ENCODE data around the gene UPK1B. TPM values are rescaled to one million over a fixed set of nuclear protein-coding genes. Genes with fewer than 3 reads are reported as not detected.

UPK1B gene
- total RNA-seq, 1 donor from 2014 or later: not detected

DNA sequence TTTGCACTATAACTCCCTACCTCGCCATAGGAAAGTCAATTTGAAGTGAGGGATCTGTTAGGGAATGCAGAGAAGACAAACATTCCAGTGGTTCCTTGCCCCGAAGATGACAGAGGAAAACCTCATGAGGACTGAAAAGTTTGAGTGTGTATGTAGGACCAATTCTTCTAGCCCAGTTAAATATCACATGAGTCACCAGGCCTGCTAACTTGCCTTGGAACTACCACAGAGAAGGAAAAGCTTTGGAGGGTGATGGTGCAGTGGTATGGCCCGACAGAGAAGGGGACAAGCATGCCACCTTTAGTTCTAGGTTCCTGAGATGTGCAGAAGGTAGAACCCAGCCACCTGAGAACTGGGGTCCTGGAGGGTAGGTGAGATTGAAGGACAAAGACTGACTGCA is 2.6 kb upstream of the UPK1B start:
- DNase-seq (ENCODE audit: low spot score): no peak
- intact Hi-C loops (cut with DNase I): no loop called here

DNA sequence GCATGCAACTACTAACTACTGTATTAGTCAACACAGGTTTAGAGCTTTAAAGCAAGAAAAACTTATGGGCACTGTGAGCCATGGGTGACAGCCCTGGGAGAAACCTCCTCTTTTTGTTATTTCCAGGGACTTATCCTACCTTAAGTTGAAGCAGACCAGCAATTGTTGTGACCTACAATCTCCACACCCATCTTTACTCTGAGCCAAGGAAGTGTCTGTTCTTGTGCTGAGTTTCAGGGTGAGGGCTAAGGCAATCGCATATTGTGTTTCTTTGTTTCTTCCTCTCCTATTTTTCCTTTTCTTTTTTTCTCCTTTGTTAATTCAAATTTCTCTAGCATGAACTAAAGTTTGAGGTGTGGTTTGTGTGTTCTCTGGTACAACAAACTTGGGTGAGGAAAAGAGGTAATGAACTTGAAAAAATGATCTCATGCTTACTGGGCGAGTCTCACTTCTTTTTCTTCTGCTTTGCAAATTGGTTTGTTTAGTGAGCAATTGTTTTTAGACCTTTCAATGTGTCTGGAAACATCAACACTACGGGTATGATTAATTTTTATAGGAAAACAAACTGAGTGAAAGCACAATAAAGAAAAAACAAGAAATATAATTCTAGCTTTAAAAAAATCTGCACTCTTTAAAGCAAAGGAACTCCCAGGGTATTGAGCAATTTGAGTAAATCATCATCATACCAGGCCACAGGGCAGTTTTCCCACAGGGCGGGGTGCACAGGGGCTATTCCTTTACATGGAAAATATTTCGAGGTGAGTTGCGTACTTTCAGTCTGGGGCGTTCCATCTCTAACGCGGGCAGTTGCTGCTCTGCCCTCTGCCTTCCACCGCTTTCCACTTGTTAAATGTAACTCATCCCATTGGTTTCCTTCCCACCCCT is 2.7 kb downstream of the UPK1B start:
- intact Hi-C loops (cut with DNase I): no loop called here

DNA sequence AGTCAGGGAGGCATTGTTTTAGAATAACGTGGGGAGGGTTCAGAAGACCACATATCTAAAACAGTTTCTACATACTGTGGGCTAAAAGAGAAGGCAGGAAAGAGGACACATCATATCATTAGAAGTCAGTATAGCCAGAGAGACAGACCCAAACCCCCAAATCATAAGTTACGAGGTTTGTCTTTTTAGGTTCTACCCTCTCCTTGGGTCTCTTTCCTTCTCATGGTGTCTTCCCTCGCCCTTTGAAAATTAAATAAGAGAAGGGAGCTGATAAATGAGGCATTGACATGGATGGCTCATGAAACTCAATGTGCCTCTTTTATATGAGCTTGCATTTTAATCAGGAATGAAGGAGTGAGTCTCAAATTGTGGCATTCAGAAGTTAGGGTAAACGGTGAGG is 3.4 kb downstream of the UPK1B start:
- intact Hi-C loops (cut with DNase I): no loop called here
- no peak for DNase-seq (ENCODE audit: low spot score)

More for the DNA sequence above, 2.7 kb downstream of the UPK1B start:
- no peak for DNase-seq (ENCODE audit: low spot score)

DNA sequence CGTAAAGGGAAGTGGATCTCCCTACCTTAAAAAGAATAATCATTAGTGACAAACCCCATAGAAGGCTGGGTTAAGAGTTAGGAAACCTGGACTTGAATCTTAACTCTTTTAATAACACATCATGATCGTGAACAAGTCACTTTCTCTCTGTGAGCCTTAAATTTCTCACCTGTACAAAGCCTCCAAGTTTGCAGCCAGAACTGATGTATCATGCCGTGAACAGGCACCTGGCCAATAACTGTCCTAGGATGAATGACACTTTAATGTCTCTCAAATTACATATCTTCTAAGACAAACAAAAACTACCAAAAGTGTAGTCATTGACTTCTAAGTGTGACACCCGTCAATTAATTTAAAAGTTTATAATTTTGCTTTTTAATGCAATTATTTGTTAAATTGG is 3.9 kb downstream of the UPK1B start:
- DNase-seq (ENCODE audit: low spot score): no peak
- intact Hi-C loops (cut with DNase I): no loop called here

- intact Hi-C loops (cut with DNase I): no loop called here
- DNase-seq (ENCODE audit: low spot score): no peak
These were observed 8.4 kb downstream of the UPK1B start for GRCh38 chr3:119181765-119182164.

DNA sequence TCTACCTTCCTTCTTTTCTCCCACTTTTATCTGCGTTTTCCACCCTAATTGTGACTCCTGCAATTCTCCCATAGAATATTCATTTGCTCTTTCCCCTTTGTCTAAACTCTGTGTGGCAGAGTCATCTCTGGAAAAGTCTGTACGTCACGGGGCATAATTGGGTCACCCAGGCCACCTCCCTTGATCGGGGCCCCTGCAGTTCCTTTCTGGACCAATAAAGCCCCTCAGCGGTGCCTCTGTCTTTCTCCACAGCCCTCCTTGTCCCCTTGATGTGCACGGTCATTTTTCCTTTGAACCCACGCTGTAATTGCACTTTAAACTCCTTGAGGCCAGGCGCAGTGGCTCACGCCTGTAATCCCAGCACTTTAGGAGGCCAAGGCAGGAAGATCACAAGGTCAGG is 10.7 kb downstream of the UPK1B start:
- intact Hi-C loops (cut with DNase I): no loop called here
- DNase-seq (ENCODE audit: low spot score): no peak

DNA sequence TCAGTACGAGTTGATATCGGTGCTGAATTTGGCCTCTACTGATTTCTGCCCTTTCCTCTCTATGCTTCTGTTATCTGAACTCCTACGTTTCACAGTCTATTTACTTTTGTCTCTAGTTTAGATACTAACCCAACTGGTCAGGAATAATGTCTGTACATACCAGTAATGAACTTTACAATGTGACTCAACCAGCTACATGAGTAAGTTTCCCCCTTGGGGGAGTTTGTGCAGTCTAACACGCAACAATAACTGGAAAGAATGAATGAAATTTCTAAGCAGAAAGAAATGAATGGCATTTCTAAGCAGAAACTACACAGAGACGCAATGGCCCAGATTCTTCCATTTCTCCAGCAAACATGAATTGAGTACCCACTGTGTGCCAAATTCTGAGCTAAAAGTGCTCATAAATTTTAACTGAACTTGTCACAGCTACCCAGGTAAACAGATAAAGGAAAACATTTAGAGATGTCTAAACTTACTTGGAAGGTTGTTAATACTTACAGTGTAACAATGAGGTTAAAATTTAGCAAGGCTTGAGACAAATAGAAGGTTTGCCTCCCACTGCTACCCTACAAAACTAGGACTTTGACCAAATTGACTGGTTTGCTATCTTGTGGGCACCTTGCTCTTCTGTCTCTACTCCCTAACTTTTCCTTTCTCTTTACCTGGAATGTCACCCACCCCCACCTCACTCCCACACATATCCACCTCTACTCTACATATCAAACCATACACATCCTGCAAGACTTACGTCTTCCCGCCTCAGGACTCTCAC is 11.6 kb downstream of the UPK1B start:
- no peak for DNase-seq (ENCODE audit: low spot score)
- intact Hi-C loops (cut with DNase I): no loop called here

DNA sequence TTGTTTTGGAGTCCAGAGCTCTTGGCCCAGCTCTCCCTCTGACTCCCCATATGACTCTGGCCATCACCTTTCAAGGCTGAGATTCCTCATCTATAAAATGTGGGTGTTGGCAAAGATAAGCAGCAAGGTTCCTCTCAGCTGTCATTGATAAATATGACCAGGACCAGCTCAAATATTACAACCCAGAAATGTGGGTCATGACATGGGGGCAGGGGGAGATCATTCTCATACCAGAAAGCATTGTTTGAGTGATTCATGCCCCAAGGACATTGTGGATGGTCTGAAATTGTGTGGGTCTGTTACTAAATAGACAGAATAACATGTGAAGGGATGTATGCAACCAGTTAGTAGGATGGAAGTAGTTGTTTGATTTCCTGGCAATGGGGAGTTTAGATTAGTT is 13.9 kb downstream of the UPK1B start:
- no peak for DNase-seq (ENCODE audit: low spot score)
- intact Hi-C loops (cut with DNase I): no loop called here

DNA sequence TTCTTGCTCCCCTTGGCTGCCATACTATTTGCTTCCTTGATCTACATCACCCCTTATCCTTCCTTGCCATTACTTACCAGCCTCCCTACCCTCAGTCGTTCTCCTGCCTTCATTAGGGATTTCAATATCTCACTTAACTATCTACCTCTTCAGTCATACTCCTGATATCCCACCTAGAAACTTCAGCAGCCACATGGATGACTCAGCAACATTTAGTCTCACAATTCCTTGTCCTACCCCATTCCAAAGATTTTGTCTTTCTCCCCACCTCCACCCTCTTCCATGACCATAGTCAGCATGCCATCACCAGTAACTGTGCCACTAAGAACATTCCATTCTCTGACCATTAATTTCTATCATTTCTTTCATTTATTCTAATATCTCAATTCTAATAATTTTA is 18.4 kb downstream of the UPK1B start:
- intact Hi-C loops (cut with DNase I): no loop called here

DNA sequence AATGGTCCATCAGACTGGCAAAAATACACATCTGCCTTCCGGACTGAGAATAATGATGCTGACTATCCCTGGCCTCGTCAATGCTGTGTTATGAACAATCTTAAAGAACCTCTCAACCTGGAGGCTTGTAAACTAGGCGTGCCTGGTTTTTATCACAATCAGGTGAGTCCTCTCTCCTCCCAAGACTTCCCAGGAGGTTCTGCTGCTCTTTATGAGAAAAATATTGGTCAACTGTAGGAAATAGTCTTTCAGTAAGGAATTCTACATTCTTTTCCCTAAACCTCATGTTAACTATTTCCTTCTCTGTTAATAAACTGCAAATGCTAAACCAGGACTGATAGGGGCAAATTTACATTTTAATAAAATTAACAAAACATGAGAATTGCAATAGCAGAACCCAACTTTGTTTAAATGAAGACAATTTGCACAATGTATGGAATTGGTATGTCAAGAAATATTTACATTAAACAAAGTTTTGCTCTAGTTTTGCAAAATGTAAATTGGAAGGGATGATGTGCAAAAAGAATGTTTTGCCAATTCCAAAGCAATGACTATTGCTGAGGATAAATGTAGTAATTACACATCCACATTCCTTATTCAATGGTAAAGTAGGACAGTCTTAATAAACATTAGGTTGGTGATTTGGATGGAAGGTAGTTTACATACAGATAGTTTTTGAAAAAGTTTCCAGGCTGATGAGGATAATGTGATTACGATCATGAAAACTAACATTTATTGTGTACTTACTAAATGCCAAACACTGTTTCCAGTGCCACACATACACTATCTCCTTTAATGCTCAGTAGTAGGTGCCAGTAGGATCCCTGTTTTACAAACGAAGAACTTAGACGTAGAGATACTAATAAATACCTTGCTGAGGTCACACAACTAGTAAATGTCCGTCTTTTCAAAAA is 21.1 kb downstream of the UPK1B start:
- DNase-seq (ENCODE audit: low spot score): no peak
- intact Hi-C loops (cut with DNase I): no loop called here

More for the DNA sequence above, 18.4 kb downstream of the UPK1B start:
- DNase-seq (ENCODE audit: low spot score): no peak

GRCh38 chr3:119195151-119195476 is 21.7 kb downstream of the UPK1B start:
- intact Hi-C loops (cut with DNase I): no loop called here
- no peak for DNase-seq (ENCODE audit: low spot score)

GRCh38 chr3:119195911-119196310 is 22.5 kb downstream of the UPK1B start:
- DNase-seq (ENCODE audit: low spot score): no peak
- intact Hi-C loops (cut with DNase I): no loop called here

DNA sequence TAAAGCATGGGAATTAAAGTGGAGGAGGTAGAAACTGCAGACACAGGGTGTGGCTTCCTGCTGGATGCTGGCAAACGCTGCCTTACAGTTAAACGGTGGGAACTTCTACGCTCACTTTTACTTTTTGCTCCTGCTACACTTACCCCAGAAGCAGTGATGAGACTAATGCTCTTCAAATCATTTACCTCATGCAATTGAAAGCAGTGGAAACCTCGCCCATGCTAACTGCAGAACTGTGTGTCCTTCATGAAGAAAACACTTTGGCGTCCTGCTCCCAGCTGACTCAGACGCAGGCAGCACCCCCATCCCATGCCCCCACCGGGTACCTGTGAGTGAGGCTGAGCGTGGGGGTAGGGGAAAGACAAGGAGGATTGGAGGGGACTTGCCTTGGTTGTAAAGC is 31.8 kb downstream of the UPK1B start:
- intact Hi-C loops (cut with DNase I): no loop called here
- no peak for DNase-seq (ENCODE audit: low spot score)

DNA sequence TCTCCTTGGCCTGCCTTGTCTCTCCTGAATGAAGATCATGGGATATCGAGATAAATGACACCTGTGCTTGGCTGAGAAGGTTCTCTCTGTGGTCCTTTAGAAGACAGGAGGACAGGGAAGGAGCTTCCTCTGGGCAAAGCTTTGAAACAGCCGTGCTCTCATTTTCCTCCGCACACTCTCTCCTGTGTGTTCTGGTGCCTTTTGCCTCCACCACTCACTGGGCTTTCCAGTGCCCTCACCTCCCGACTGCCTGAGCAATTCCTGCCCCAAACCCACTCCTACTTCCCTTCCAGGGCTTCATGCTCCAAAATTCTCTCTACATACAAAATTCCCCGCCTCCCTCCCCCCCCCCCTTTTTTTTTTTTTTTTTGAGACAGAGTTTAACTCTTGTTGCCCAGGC is 32.3 kb downstream of the UPK1B start:
- intact Hi-C loops (cut with DNase I): no loop called here
- DNase-seq (ENCODE audit: low spot score): no peak

DNA sequence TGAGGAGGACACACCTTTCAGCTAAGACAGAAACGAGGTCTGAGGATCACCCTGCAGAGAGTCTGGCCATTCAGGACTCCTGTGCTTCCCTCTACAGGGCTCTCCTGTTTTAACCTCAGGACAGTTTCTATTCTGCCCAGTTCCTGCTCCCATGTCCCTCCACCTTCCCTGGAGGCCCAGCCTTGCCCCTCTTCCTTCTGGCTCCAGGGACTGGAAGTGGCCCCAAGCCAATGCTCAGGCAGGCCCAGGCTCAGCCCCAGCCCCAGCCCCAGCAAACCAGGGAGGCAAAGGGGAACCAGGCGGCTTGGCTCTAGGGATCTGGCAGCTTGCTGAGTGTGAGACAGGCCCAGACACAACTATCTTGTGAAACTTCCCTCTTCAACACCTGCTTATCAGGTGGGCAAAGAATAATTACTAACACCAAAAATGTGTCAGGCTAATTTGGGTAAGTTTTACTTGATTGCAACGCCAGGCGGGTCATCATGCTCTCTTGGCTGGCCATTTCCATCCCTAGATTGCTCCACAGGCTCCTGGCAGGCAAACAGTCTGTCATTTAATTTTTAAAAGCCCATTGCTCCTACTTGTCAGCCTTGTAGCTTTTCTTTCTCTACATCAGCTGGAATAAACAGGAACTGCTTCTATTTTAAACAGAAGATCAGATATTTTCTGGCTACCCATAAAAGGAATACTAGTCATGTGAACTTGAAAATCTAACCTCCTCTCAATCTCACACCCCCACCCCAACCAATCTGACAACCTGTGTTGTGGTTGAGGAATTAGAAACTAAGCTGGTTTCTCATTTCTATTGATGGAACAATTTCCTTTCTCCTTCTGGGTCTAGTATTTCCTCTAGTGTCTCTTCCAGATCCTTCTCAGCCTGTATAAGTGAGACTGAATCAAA is 33.5 kb downstream of the UPK1B start:
- peak; percentile 78 for DNase-seq (ENCODE audit: low spot score)
- intact Hi-C loops (cut with DNase I): no loop called here

DNA sequence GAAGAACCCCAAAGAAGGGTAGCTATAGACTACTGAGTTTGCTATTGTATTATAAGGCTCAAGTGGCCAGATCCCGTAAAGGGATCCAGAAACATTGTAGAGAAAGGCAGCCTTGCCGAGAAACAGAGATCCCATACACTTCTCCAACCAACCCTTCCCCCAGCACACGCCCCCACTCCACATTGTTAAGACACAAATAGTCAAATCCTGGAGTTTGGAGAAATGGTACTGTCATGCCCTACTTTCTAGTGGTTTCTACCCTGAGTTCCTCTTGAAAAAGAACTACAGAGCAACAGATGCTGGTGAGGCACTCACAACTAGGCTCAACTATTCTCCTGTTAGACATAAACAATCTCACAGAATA is 34.1 kb downstream of the UPK1B start:
- intact Hi-C loops (cut with DNase I): no loop called here

GRCh38 chr3:119211193-119211592 is 37.8 kb downstream of the UPK1B start:
- DNase-seq (ENCODE audit: low spot score): no peak
- intact Hi-C loops (cut with DNase I): no loop called here

More for the DNA sequence above, 34.1 kb downstream of the UPK1B start:
- DNase-seq (ENCODE audit: low spot score): no peak

- no peak for DNase-seq (ENCODE audit: low spot score)
- intact Hi-C loops (cut with DNase I): no loop called here
These were observed 38.4 kb downstream of the UPK1B start for GRCh38 chr3:119211803-119212202.

- intact Hi-C loops (cut with DNase I): no loop called here
These were observed 45.7 kb downstream of the UPK1B start for GRCh38 chr3:119219069-119219468.

More at GRCh38 chr3:119219069-119219468, 45.7 kb downstream of the UPK1B start:
- no peak for DNase-seq (ENCODE audit: low spot score)

Data from cardiac septum (tissue), 1 donor.